Islet of Langerhans (tissue), 1 donor: ENCODE results near the gene LRMDA.

Experiments
- FAIRE-seq: peaks from one replicate; lab custom pipeline; 2011; peaks lifted over from hg19 to GRCh38; lab: Jason Lieb, UNC

The LRMDA gene

DNA sequence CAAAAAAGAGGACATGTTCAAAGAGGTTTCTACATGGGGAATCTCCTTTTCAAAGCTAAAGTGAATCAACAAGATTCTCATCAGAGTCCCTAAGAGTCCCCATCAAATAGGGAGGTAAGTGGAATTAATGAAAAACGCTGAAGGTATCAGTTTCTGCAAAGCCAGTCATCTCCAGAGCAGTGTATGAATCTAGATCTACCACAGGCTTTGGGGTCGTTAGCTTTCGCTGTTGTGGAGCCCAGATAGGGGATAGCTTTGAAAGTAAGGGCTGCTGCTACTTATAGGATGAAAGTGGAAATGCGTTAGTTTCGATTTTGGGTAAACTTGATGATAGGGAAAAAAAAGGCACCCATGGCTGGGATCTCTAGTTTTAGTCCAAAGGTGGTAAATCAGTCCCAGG lies 748.4 kb downstream of the LRMDA start:
- FAIRE-seq = no peak

DNA sequence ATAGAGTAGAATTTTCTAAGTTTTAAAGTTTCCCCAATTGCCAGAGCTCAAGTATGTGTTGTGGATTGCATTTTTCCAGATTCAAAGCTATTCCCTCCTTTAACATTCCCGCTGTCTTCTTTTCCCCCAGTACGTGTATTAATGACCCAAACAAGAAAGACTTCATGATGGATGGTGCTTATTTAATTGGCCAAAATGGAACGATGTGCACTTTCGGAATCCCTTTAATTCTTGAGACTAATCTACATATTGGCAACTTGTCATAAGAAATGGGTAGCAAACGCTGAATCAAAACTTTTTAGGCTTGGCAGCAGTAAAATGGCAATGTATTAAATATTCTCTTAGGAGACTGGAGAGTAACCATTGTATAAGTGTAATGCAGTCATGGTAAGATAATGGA lies 753.2 kb downstream of the LRMDA start:
- FAIRE-seq = no peak

DNA sequence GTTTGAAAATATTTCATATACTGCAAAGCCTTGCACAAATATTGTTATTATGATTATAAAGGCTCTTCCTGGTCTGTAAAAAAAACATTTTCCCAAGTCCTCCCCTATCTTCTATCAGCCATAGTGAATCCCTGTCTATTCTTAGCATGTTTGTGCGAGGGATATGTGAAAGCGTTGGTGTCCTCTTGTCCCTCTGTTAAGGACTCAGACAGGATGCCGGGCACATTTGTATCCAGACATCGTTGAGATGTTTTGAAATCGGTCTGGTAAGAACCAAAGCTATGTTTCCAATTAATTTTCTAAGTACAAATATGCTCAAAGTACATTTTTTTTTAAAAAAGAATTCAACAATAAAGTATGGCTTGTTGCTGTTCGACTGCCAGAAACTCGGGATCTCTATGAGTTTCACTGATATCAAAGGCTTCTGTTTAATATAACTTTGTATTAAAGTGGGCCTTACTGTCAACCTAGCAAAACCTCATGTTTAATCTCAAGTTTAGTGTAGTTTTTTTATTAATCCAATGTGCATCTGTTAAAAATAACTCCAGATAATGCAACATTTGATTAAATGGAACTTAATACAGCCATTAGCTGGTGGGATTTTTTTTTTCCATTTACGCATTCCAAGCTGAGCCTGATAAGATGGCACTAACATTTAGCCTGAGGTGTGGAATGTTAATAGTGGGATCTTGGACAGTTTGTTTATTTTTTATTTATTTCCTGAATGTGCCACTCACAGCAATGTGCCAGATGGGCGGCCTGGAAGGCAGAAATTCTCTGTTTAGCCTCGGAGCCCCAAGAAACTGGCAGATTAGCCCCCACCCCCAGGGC lies 754.3 kb downstream of the LRMDA start:
- peak; percentile 41 for FAIRE-seq

DNA sequence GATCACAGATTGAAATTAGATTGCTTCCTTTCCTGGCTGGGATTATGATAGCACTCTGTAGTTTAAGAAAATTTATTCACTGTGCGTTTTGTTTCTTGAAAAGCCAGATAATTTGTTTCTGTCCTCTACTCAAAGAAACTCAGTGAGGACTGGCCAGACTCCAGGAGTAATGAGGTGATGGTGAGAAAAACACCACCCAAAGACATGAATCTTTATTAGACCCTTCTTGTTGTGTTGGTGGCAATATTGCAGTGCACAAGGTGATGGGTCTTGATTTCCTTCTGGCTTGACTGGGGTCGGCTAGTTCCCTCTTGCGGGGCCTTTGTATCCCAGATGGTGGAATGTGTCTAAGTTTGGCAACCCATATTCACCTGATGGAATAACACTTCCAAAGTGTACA lies 756.8 kb downstream of the LRMDA start:
- FAIRE-seq = no peak

DNA sequence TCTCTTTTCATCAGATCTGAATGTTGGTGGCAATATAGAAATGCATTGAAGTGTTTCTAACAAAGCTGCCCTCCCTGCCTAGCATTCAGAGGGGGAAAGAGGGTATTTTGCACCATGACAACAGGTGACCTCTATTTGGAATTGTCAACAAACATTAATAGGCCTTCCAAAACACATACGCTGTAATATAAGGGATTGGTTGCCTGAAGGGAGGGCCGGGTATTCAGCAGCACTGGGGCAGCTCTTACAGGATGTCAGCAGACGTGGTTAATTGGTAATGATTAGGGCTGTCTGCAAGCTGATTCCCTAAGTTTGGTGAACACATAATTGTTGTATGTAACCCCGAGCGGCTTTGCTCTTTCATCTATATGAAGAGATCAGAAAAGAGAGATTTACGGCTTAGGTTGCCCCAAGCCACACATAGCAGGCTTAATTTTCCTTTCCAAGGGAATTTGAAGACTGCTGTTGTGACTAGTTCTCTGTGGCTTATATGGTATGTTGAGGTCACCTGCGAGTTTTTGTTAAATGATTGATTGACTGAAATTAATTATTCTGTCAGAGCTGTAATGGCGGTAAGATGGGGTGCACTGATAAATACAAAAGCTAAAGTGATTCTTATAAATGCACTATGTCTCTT lies 759.3 kb downstream of the LRMDA start:
- FAIRE-seq = no peak

DNA sequence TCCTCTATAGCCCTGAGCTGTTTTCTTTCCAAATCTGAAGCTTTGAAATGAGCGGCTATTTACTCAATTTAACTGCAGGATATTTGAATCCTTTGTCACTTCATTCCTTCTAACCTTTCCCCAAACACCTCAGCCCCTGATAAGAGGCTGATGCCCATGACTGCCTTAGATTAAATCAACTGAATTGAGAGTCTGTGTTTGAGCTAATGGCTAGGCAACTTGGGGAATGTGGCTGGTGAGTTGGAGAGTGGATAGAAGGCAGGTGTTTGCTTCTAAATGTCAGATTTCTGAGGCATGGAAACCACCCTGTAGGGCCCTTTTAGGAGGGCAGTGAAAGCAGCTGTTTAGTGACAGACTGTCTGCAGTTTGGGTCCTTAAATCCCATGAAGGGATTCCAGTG lies 759.9 kb downstream of the LRMDA start:
- no peak for FAIRE-seq

DNA sequence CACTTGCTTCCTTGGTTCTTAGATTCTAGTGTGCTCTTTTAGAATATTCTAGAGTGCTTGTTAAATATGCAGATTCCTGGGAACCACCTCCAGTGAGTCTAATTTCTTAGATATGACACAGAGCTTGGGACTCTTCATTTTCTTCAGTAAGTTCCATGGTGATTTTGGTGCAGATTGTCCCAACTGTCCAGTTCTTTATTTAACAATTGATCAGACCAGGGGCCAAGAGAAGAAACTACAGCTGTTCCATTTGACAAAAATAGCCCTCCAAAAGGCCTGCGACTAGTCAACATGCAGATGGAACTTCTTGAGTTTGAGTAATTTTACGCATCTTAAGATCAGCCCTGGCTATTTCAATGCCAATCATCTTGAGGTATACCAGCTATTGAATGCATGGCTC lies 760.7 kb downstream of the LRMDA start:
- no peak for FAIRE-seq

DNA sequence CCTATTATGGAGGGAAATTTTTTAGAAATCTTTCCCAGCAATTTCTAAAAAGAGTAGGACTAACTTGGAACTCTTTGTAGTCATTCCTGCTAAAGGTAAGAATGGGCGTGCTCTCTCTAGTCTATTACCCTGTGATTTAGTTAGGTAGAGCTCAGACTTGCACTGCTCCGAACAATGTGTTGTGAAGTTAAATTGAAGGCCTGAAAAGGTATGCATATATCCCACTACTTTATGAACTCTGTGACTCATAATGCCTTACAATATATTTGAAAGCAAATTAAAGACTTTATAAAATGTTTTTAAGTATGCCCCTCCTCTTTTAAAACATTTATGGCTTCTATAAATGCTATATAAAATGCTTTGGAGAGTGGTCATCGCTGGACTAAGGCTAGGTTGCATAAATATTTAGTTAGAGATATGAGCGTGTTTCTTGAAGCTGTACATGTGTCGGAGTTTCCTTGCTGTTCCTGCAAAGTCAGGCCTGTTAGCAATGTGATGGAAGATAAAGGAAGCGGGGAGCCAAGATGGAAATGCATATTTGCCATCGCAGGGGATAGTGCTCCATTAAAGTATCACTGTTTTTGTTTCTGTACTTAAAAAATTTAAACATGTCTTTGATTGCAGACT lies 761.4 kb downstream of the LRMDA start:
- FAIRE-seq = no peak

DNA sequence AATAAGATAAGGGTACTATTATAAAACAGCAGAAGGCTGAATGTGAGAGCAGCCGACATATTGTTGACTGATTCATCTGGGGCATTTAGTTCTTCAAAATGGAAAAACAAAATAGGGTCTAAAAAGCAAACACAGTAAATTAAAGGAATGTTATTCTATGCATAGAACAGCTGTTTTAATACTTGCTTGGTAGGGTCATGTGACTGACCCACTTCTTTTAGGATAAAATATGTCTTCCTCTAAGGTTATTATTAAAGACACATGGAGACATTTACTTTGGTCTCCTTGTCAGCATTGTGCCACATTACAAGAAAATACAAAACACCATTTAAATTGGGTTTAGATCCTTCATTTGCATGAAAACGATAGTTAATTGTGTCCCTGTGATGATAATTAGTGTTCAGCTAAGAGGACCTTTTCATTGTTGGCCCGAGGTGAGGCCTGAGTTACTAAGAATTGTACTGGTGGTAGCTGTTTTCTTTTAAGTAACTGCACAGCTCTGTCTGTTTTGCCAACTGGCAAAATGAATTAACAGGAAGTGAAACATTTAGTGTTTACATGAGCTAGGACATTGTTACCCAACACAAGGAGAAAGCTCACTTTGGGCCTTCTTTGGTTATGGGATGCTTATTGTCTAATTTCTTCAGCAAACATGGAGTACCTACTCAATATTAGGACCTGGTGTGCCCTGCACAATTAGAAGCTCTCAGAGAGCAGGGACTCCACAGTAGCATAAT lies 764.4 kb downstream of the LRMDA start:
- FAIRE-seq = no peak

DNA sequence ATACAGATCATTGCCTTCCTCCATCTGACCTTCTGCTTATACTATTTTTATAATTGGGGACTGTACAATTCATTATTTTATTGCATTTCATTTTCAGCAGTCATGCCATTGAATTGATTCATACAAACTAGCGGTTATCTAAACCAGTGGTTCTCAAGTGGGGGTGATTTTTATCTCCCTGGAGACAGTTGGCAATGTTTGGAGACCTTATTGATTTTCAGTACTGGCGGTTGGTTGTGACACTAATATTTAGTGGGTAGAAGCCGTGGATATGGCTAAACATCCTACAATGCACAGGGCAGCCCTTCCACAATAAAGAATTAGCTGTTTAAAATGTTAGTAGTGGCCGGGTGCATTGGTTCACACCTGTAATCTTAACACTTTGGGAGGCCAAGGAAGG lies 765.9 kb downstream of the LRMDA start:
- no peak for FAIRE-seq

DNA sequence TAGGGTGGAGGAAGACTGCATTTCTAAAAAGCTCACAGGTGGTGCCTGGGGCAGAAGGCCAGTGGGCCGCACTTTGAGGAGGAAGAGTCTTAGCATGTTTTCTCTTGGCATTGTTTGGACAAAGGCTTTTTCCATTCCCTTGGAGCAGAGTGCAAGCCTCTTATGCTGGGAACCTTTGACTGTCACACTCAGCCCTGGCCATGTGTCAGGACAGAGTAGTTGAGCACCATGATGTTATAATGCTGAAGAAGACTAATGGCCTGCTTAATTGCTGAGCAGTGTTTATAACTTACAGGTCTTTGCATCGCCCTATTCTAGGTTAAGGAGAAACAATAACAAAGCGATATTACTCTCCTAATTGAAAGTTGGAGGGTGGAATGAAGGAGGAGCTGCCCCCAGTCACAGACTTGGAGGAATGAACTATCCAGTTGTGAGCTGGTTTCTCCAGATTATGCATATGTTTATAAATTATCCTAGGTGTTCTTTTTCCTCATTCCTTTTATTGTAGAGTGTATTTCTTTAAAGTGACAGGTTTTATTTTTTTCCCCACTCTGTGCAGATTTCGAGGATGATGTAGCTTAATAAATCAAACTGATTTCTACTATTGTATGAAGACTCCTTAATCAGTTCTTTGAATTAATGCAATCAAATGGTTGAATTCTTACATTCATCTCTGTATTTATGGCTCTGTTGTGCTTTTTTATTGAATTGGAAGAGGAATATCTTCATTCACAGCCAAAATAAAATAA lies 767.0 kb downstream of the LRMDA start:
- no peak for FAIRE-seq

DNA sequence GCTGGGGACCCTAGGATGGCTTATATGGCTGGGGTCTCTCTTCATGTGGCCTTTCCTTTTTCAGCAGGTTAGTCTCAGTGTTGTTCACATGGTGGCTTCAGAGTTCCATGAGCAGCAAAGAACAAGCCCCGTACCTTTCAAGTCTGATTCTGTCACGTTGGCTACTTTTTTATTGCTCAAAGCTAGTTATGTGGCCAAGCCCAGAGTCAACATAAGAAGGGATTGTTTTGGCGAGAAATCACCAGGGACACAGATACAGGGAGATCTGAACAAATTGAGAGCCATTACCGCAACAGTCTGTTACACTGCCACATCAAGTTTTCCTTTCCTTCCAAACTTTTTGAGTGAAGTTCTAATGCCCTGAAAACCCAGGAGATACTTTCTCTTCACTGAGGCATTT lies 770.5 kb downstream of the LRMDA start:
- no peak for FAIRE-seq

DNA sequence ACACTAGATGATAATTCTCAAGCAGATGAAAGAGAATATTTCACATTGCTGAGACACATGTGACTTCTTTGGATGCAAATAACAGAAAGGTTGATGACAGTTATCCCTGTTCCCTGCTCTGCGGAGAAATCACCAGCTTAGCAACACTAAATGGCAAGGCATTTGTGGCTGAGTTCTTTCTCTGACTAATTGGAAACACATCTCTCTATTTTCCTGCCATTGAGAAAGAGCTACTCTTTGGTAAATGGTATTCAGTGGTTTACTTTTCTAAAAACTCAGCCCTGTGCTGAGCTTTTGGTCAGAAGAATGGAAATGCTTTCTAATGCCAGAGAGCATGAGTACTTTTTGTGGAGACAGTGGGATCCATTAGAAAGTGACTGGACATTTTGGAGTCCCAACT lies 771.4 kb downstream of the LRMDA start:
- no peak for FAIRE-seq

DNA sequence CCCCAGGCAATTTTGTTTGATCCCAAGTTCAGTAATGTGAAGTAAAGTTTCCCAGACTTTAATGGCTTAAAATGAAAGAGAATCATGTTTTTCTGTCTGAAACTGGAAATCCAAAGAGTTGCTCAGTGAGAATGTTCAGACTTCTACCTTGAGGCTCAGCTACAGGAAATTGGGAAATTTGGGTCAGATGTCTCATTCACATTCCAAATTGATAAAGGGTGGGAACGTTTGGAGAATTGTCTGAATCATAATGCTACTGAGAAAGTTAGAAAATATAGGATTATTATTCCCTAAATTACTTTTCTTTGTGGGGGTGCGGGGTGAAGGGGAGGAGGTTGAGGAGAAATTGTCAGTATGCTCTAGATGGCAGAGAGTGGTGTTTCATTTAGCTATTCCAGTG lies 773.9 kb downstream of the LRMDA start:
- FAIRE-seq = no peak

DNA sequence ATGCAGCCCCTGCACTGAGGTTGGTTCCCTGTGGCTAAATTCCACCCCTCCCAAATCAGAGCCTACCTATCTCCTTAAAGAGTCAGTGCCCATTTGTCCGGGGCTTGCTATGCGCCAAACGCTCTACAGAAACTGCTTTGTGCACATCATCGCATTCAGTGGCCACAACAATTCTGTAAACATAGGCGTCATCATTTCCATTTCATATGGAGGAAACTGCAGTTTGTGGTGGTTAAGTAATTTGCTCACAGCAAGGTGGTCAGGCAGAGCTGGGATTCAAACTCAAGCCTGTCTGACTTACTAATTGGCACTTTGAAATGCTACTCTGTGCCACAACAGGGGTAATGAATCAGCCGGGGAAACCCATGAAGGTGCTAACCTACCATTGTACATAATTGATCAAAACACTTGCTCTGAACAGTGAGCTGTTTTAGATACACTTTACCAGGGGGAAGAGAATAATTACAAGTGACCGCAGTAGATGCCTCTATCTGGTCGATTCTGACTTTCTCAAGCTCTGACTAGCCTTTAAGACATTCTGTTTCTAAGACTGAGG lies 775.5 kb downstream of the LRMDA start:
- FAIRE-seq = no peak

DNA sequence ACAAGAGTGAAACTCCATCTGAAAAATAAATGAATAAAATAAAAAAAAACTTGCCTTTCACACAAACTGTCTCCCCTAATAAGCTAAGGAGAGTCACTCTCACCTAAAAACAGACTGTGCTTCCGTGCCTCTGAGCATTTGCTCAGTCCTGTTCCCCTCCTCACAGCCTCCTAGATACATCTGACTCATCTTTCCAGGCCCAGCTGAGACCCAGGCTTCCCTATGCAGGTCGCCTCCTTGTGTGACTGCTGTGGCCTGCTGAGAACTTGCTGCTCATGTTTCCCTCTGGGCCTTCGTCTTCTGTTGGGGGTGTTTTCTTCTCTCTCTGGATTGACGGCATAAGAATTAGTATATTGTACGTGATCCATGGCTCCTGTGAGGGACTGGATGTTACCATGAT lies 777.7 kb downstream of the LRMDA start:
- FAIRE-seq = no peak

DNA sequence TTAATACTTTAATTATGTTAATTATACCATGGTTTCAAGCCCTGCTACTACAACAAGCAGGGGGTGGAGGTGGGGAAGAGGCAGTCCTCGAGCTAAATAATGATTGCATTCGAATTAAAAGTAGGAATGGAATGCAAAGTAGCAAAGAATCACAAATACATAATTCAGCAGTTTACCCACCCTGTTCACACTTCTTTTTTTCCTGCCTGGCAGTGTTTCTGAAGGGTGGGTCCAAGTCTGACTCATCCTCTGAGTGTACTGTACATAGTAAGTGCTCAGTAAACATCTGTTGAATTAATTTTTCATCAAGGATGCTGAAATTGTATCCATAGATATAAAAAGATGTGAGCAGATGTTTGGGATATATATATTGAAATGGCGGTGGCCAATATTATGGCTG lies 778.8 kb downstream of the LRMDA start:
- no peak for FAIRE-seq

DNA sequence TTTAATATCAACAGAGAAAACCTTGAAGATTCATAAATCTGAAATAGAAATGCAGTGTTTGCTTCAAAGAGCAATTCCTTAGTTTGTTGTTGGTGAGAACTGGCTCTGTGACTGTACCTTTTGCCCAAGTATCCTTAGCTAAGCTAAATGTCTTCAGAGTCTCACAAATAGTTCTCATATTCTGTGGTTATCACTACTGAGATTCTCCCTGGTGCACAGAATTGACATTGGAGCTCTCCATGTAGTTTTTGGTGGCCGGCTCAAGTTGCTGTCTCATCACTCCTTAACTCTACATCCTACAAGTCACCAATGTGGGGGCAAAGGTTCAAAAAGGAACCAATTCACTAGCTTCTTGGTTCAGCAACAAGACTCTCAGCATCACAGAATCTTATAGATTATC lies 780.3 kb downstream of the LRMDA start:
- FAIRE-seq = no peak

DNA sequence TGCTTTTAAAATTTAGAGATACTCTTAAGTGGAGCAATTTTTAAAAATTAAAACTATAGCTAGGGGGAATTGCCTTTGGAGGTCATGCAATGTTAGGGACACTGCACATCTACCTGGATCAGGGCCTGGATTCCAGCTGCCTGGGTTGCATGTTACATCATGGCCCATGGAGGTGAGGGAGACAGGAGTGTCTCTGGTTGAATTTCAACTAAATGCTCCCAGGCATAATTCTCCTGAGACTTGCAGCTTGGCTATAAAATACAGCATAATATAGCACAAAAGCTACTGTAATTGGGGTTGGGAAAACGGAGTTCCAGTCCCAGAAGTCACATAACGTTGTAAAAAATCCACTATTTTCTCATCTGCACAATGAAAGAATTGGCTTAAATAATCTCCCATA lies 782.5 kb downstream of the LRMDA start:
- no peak for FAIRE-seq

DNA sequence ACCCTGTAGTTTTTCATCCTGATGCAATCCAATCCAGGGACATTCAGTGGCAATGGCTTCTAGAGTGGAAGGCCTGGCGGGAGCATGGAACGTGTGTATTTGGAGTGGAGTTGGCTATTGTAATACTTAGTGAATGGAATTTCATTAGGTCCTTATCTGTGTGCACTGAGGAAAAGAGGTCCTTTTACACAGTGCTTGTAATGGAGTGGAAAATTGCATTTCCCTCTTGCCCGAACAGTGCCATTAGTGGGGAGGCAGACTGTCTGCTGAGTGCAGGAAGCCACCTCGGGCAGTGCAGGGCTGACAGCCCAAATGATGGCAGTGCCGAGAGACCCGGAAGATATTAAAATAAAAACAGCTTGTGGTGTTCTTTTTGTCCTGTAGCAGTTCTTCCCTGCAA lies 786.6 kb downstream of the LRMDA start:
- peak; percentile 96 for FAIRE-seq

DNA sequence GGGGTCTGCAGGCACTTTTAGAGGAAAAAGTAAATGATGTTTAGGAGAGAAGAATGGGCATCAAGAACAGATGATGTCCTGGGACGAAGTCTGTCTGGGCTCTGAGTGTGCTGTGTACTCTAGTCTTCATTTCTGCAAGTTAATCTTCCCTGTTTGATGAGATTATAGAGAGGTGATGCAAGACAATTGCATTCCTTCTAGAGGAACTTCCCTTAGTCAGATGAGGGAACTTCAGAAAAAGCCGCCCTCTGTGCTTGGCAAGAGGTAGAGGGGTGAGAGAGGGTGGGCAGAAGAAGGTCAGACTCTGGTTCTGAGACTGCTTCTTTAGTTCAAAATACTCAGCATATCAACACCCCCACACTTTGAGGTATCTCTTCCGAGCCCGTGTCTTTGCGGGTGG lies 797.9 kb downstream of the LRMDA start:
- no peak for FAIRE-seq

DNA sequence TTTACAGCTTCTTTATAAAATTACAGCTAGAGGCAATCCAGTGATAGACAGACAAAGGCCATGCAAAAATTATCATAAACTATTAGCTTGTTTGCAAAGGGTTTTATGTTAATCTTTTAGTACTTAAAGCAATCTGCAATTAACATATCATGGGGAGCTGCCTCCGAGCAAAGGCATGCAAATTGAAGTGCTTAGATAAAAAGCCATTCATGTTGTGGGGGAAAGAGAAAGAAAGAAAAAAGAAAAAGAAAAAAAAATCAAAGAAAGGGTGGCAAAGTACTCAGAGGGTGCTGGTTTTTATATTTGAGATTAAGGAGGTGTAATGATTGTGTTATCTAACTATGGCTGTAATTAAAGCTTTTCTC lies 799.5 kb downstream of the LRMDA start:
- FAIRE-seq = no peak
